B cell (primary cell): ENCODE data around the gene PITPNM3. TPM values are rescaled to one million over a fixed set of nuclear protein-coding genes. Genes with fewer than 3 reads are reported as not detected.

Experiments used
- ATAC-seq: fragments of 200-7000 bp; cut with Tn5 transposase; one replicate; pipeline ENCODE4 v1.10.0; 2021; ENCODE audit warnings: low read depth, mild to moderate bottlenecking, moderate number of reproducible peaks, moderate library complexity
- CTCF ChIA-PET: fragments of 350-600 bp; sonication (Branson Sonifier 250); formaldehyde crosslinking; loops from one replicate; lab custom pipeline; 2021; ENCODE audit warnings: antibody characterized with exemption, inconsistent platforms; lab: Charles Lee
- POLR2A ChIA-PET: fragments of 350-600 bp; sonication (Branson Sonifier 250); formaldehyde crosslinking; loops from one replicate; lab custom pipeline; 2021; ENCODE audit warnings: antibody characterized with exemption; lab: Charles Lee
- DNase-seq: peaks from one replicate; pipeline ENCODE4 v3.0.0; 2013
- H2AFZ ChIP-seq: 2 replicates; pipeline ENCODE4 v1.6.1; 2012; ENCODE audit warnings: mild to moderate bottlenecking, low read depth, low read length; ENCODE audit not compliant: insufficient read depth, poor library complexity, severe bottlenecking
- H3K27ac ChIP-seq, 2 donors: 1 replicate in 1 of 2; 2 replicates in 1 of 2; pipeline ENCODE4 v1.5.1; 2012 to 2013; ENCODE audit warnings: low read length in 2 of 2, mild to moderate bottlenecking in 2 of 2, moderate library complexity in 1 of 2
- H3K27me3 ChIP-seq, 4 experiments: fragments of 200-600 bp in 1 of 4; sonication (generic) in 1 of 4; replicated peaks in 1 of 4; 1 replicate in 2 of 4; 2 replicates in 2 of 4; pipeline versions ENCODE4 v1.6.1 to v1.7.0; 2013 to 2016; ENCODE audit warnings: low read length in 3 of 4, mild to moderate bottlenecking in 2 of 4, mixed read lengths in 1 of 4, moderate library complexity in 1 of 4; ENCODE audit not compliant: insufficient read depth in 4 of 4, control insufficient read depth in 3 of 4; ENCODE audit errors: control extremely low read depth in 1 of 4
- H3K36me3 ChIP-seq, 2 experiments: replicated peaks in 1 of 2; 1 replicate in 1 of 2; 2 replicates in 1 of 2; pipeline versions ENCODE4 v1.6.1 to v1.7.1; 2013; ENCODE audit warnings: low read length in 1 of 2; ENCODE audit not compliant: insufficient read depth in 2 of 2, control insufficient read depth in 1 of 2; ENCODE audit errors: control extremely low read depth in 1 of 2, extremely low read depth in 1 of 2
- H3K4me1 ChIP-seq, 2 donors: fragments of 200-600 bp in 1 of 2; sonication (generic) in 1 of 2; 1 replicate in 1 of 2; 2 replicates in 1 of 2; pipeline versions ENCODE4 v1.5.1 to v1.6.1; 2013 to 2017; ENCODE audit warnings: low read length in 2 of 2; ENCODE audit not compliant: control insufficient read depth in 2 of 2, insufficient read depth in 2 of 2
- H3K4me2 ChIP-seq: replicated peaks from 2 replicates; pipeline ENCODE3; 2012; ENCODE audit warnings: mild to moderate bottlenecking, low read depth, low read length; ENCODE audit not compliant: poor library complexity, severe bottlenecking
- H3K4me3 ChIP-seq, 5 experiments: fragments of 200-600 bp in 1 of 5; sonication (generic) in 1 of 5; 1 replicate in 3 of 5; 2 replicates in 2 of 5; pipeline versions ENCODE4 v1.5.1 to v1.7.0; 2011 to 2016; ENCODE audit warnings: low read length in 4 of 5, mild to moderate bottlenecking in 4 of 5, low read depth in 2 of 5, control low read depth in 1 of 5, moderate library complexity in 1 of 5; ENCODE audit not compliant: insufficient read depth in 1 of 5; ENCODE audit errors: control extremely low read depth in 1 of 5, extremely low read depth in 1 of 5
- H3K79me2 ChIP-seq: fragments of 200-600 bp; sonication (generic); one replicate; pipeline ENCODE4 v1.6.0; 2016; ENCODE audit warnings: low read length; ENCODE audit not compliant: control insufficient read depth, insufficient read depth
- H3K9ac ChIP-seq: fragments of 200-600 bp; sonication (generic); 2 replicates; pipeline ENCODE4 v1.6.1; 2017; ENCODE audit warnings: mild to moderate bottlenecking, low read length, moderate library complexity
- H3K9me3 ChIP-seq, 3 donors: one replicate each; pipeline versions ENCODE4 v1.6.1 to v1.7.1; 2013; ENCODE audit warnings: low read length in 2 of 3; ENCODE audit not compliant: control insufficient read depth in 2 of 3, insufficient read depth in 1 of 3; ENCODE audit errors: control extremely low read depth in 1 of 3
- H4K20me1 ChIP-seq: 2 replicates; pipeline ENCODE4 v1.6.0; 2012; ENCODE audit warnings: mild to moderate bottlenecking, low read length; ENCODE audit not compliant: insufficient read depth, control insufficient read depth, poor library complexity, severe bottlenecking
- H3K27ac Mint-ChIP-seq: one replicate; pipeline ENCODE4 v1.8.0; 2021; ENCODE audit warnings: mixed read lengths
- H3K27me3 Mint-ChIP-seq: one replicate; pipeline ENCODE4 v1.8.0; 2021; ENCODE audit warnings: mixed read lengths
- H3K4me1 Mint-ChIP-seq: one replicate; pipeline ENCODE4 v1.8.0; 2021; ENCODE audit warnings: mixed read lengths
- H3K4me3 Mint-ChIP-seq: one replicate; pipeline ENCODE4 v1.8.0; 2021; ENCODE audit warnings: mixed read lengths
- H3K9me3 Mint-ChIP-seq: one replicate; pipeline ENCODE4 v1.8.0; 2022; ENCODE audit warnings: mixed read lengths; ENCODE audit not compliant: insufficient read depth
- CTCF ChIP-seq: fragments of 200-600 bp; IDR thresholded peaks from one replicate; pipeline ENCODE4 v1.8.0; 2022; ENCODE audit warnings: antibody characterized with exemption, mild to moderate bottlenecking
- EZH2 ChIP-seq: IDR thresholded peaks from 2 replicates; pipeline ENCODE4 v1.6.1; 2012; ENCODE audit warnings: borderline replicate concordance, low read depth, mild to moderate bottlenecking, moderate library complexity, low read length; ENCODE audit not compliant: insufficient read depth, poor library complexity, severe bottlenecking
- WGBS: methylation state at CpG from one replicate; pipeline ENCODE4 v1.1.5; 2013; ENCODE audit warnings: missing lambda C conversion rate; ENCODE audit not compliant: insufficient coverage; 5-methylcytosine and 5-hydroxymethylcytosine counted together
- intact Hi-C: fragments of 100-400 bp; cut with micrococcal nuclease; formaldehyde crosslinking; loops from one replicate; pipeline ENCODE4 v1.10.0; 2022
- polyA plus RNA-seq: library from polyadenylated mRNA; depleted of rRNA; stranded (reverse); fragments of >200 nt; gene quantifications from 2 replicates; pipeline ENCODE4 v1.2.3, GENCODE V29; 2012
- total RNA-seq, 2 donors: library from RNA; stranded (reverse); fragments of 120-200 nt in 1 of 2; gene quantifications; 1 replicate in 1 of 2; 2 replicates in 1 of 2; pipeline versions ENCODE4 v1.2.3 to v1.2.4, GENCODE V29; 2013 to 2022

Gene PITPNM3
- total and polyA plus RNA-seq, 2 donors (not counting 1 experiment from before 2014, with no cell fraction given) = 0.31 to 0.49 TPM

- no peaks in the 10 kb centered on the region for H3K9me3 Mint-ChIP-seq
- Histone ChIP-seq H3K4me2 (peak overlapping the region; percentile 99), H3K79me2 (no peaks in the 10 kb centered on the region), H3K27me3 (peaks cover 0 to 4% (median under 1%) of the 10 kb centered on the region in 4 experiments), H3K4me1 (peaks cover 5 to 14% of the 10 kb centered on the region in 2 donors), H3K9me3 (no peaks in the 10 kb centered on the region), H3K27ac (no peak overlapping the region), H4K20me1 (no peaks in the 10 kb centered on the region), H3K36me3 (no peaks in the 10 kb centered on the region), H3K9ac (peak overlapping the region; percentile 74), H2AFZ (peak overlapping the region; percentile 98), H3K4me3 (peak overlapping the region in 4 of 5 experiments; percentile 49 to 74 (median 62))
- ChIA-PET POLR2A (interaction anchor here (0.8 kb wide), 1 partner anchor 11 kb away, joined by 4 read pairs; no protein-coding TSS in a partner anchor), CTCF (interaction anchor here (2.8 kb wide), 1 partner anchor 9 kb away, joined by 13 read pairs; no protein-coding TSS in a partner anchor)
- whole genome bisulfite sequencing = 47% methylated on average over 29 of the region's 36 CpGs
- DNase-seq = no peak
- H3K27me3 Mint-ChIP-seq = peaks cover 12% of the 10 kb centered on the region
- no peak for ATAC-seq
- TF ChIP-seq EZH2 = no peak
- TF ChIP-seq CTCF = no peak
- intact Hi-C loops = loop anchor here (1.0 kb wide), 2 partner anchors 196 to 860 kb away; partner anchors contain the start of genes KIAA0753 and NLRP1
- H3K4me1 Mint-ChIP-seq = peaks cover 12% of the 10 kb centered on the region
- peak overlapping the region; percentile 64 for H3K27ac Mint-ChIP-seq
- H3K4me3 Mint-ChIP-seq = peak overlapping the region; percentile 84
Observed at GRCh38 chr17:6444571-6445335, 111.6 kb downstream of the PITPNM3 start.
